ENCODE results near the gene TMEM131. TPM values are rescaled to one million over a fixed set of nuclear protein-coding genes. Genes with fewer than 3 reads are reported as not detected.

The TMEM131 gene
- total RNA-seq, 1 experiment from 2014 or later = 21.9 TPM

GRCh38 chr2:97851172-97851571, 144.6 kb downstream of the TMEM131 start (continued):
- TF ChIP-seq PREB (CRISPR knock-in tag; IDR thresholded peaks at IDR 0.05; ENCODE audit: borderline replicate concordance) = no peak
- no peak for TF ChIP-seq IRF2 (CRISPR knock-in tag; IDR thresholded peaks at IDR 0.05; ENCODE audit: borderline replicate concordance, low read depth)
- TF ChIP-seq ZMAT4 (CRISPR knock-in tag; IDR thresholded peaks at IDR 0.05) = no peak
- TF ChIP-seq STAT6 (CRISPR knock-in tag; conservative IDR thresholded peaks at IDR 0.05; ENCODE audit: low read depth) = no peak
- no peak for TF ChIP-seq ZNF263 (CRISPR knock-in tag; IDR thresholded peaks at IDR 0.05; ENCODE audit: low read depth)
- TF ChIP-seq MAX (CRISPR knock-in tag; IDR thresholded peaks at IDR 0.05) = no peak

GRCh38 chr2:97849881-97850528, 145.7 kb downstream of the TMEM131 start:
- Mint-ChIP-seq H3K36me3 (no peaks in the 10 kb centered on the region), H3K27ac (no peak overlapping the region), H3K9me3 (no peaks in the 10 kb centered on the region), H3K27me3 (ENCODE audit: low read depth) (no peaks in the 10 kb centered on the region), H3K4me1 (peaks cover 10% of the 10 kb centered on the region), H3K4me3 (no peak overlapping the region)
- TF ChIP-seq ZNF512 (CRISPR knock-in tag; IDR thresholded peaks at IDR 0.05; ENCODE audit: borderline replicate concordance) (no peak), TP53 (CRISPR knock-in tag; IDR thresholded peaks at IDR 0.05) (no peak), MAX (CRISPR knock-in tag; IDR thresholded peaks at IDR 0.05) (no peak), ZNF138 (CRISPR knock-in tag; conservative IDR thresholded peaks at IDR 0.05) (no peak), TEAD4 (CRISPR knock-in tag; IDR thresholded peaks at IDR 0.05) (no peak), HMGXB4 (CRISPR knock-in tag; IDR thresholded peaks at IDR 0.05) (no peak), E2F5 (CRISPR knock-in tag; IDR thresholded peaks at IDR 0.05) (no peak), GRHL2 (CRISPR knock-in tag; IDR thresholded peaks at IDR 0.05; ENCODE audit: insufficient replicate concordance, severe bottlenecking) (no peak), ZNF423 (CRISPR knock-in tag; IDR thresholded peaks at IDR 0.05) (no peak), ATF2 (CRISPR knock-in tag; IDR thresholded peaks at IDR 0.05; ENCODE audit: borderline replicate concordance, low read depth) (no peak), NFATC4 (CRISPR knock-in tag; IDR thresholded peaks at IDR 0.05) (no peak)
- DNase-seq (ENCODE audit: low spot score) (no peak), ATAC-seq (no peak)
- ChIA-PET POLR2A (no interaction called here), CTCF (no interaction called here)

Data from WTC11 (cell line).